ENCODE data around the gene ARHGAP44.

Gene ARHGAP44

GRCh38 chr17:12998461-12998860, 209.2 kb downstream of the ARHGAP44 start:
- no peak for DNase-seq

- DNase-seq = no peak
These were observed 209.6 kb downstream of the ARHGAP44 start for GRCh38 chr17:12998874-12999273.

GRCh38 chr17:13000561-13000960, 211.3 kb downstream of the ARHGAP44 start:
- no peak for DNase-seq

- DNase-seq = no peak
These were observed 212.8 kb downstream of the ARHGAP44 start for GRCh38 chr17:13001991-13002615.

- no peak for DNase-seq
These were observed 213.6 kb downstream of the ARHGAP44 start for GRCh38 chr17:13002761-13003453.

- DNase-seq = no peak
These were observed 214.2 kb downstream of the ARHGAP44 start for GRCh38 chr17:13003454-13003851.

- no peak for DNase-seq
These were observed 214.6 kb downstream of the ARHGAP44 start for GRCh38 chr17:13003927-13004326.

- DNase-seq = no peak
These were observed 215.0 kb downstream of the ARHGAP44 start for GRCh38 chr17:13004336-13004735.

- DNase-seq = no peak
These were observed 216.2 kb downstream of the ARHGAP44 start for GRCh38 chr17:13005530-13005929.

GRCh38 chr17:13008461-13008860, 219.2 kb downstream of the ARHGAP44 start:
- DNase-seq = no peak

- DNase-seq = no peak
These were observed 221.7 kb downstream of the ARHGAP44 start for GRCh38 chr17:13010959-13011358.

GRCh38 chr17:13014801-13015200, 225.5 kb downstream of the ARHGAP44 start:
- no peak for DNase-seq

GRCh38 chr17:13016881-13017654, 227.8 kb downstream of the ARHGAP44 start:
- DNase-seq = no peak

- peak; percentile 91 for DNase-seq
These were observed 228.6 kb downstream of the ARHGAP44 start, which contains the start of gene ELAC2 for GRCh38 chr17:13017655-13018459. TSS of gene ELAC2 (minus strand) at chr17:13018027. CDS start at chr17:13017947, 80 bp downstream.

- DNase-seq = no peak
These were observed 234.7 kb downstream of the ARHGAP44 start for GRCh38 chr17:13024016-13024415.

GRCh38 chr17:13024526-13025257, 235.4 kb downstream of the ARHGAP44 start:
- DNase-seq = no peak

GRCh38 chr17:13025258-13025627, 235.9 kb downstream of the ARHGAP44 start:
- DNase-seq = no peak

GRCh38 chr17:13025687-13026086, 236.4 kb downstream of the ARHGAP44 start:
- no peak for DNase-seq

- DNase-seq = no peak
These were observed 237.9 kb downstream of the ARHGAP44 start for GRCh38 chr17:13027246-13027645.

- DNase-seq = no peak
These were observed 240.0 kb downstream of the ARHGAP44 start for GRCh38 chr17:13029340-13029739.

GRCh38 chr17:13030056-13030455, 240.8 kb downstream of the ARHGAP44 start:
- DNase-seq = no peak
